Measurements from ENCODE around the gene STK4. TPM values are rescaled to one million over a fixed set of nuclear protein-coding genes. Genes with fewer than 3 reads are reported as not detected.

The STK4 gene
- 10.4 to 16.4 TPM (median 13.1 TPM) in 5 replicates for total RNA-seq (2022; extraction: Qiagen RNA extraction; ENCODE audit: low read depth)

DNA sequence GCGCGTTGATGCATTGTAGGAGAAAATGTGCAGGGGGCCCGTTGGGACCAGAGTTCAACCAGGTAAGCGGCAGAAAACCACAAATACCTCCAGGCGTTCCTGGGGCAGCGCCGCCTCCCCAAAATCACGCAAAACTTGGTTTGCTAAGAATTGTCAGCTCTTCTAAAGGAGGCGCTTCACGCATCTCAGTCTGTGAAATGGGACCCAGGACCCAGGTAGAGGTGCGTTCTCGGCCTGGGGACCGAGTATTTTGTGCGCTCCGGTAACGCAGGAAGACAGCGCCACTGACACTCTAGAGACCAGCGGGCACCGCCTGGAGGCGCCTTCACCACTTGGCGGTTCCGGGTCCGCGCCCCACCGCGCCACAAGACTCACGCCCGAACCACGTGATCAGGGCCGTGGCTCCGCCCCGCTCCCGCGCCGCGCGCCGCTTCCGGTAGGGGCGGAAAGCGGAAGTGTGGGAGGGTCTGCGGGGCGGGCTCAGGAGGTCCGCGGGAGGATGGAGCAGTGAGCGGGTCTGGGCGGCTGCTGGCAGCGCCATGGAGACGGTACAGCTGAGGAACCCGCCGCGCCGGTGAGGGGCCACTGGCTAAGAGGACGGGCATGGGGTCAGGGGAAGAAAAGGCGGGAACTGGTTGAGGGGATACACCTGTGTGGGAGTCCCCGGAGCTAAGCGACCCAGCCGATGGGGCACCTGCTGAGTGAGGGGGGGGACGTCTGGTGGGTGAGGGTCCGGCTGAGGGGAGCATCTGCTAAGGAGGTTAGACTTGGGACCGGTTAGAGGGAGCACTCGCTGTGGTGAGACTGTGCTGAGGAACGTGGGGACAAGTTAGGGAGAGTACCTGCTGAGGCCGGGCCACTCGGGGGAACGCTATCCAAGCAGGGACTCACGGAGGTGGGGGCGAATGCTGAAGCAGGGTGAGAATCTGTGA is at the start of gene STK4:
Gene STK4 (plus strand): TSS at position 483 of the 932 bp plus-strand sequence. CDS start 57 bp downstream, at position 540.

DNA sequence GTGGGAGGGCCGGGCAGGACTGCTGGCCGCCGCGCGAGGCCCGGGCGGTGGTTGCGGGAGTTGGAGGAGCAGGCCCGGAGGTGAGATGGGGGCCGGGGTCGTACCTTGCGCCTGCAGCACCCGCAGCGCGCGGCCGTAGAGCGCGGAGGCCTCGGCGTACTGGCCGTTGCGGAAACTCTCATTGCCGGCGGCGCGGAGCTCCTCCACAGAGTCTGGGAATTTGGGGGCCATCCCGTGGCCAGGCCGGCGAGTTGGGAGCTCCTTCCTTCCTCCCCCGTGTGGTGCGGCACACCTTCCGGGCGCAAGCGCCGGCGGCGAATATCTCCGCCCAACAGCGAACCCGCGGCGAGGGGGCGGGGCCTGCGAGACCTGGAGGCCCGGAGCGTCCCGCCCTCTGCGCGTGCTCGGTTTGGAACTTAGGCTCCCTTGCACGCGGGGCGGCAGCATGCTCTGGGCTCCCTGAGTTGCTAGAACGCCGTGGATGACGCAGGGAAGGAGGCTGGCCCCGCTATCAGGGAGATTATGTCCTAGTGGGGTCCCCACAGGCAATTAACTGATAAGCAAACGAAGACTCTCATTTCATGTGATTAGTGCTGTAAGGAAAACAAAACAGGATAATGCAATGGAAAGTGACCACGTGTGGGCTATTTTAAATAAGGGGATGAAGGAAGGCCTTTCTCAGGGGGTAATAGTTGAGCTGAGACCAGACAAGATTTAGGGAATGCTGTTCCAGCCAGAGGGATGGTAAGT is 6.0 kb upstream of the STK4 start, which contains the start of gene TOMM34:
Gene TOMM34 (minus strand): TSS at position 295 of the 750 bp plus-strand sequence. CDS start 64 bp downstream, at position 231.

DNA sequence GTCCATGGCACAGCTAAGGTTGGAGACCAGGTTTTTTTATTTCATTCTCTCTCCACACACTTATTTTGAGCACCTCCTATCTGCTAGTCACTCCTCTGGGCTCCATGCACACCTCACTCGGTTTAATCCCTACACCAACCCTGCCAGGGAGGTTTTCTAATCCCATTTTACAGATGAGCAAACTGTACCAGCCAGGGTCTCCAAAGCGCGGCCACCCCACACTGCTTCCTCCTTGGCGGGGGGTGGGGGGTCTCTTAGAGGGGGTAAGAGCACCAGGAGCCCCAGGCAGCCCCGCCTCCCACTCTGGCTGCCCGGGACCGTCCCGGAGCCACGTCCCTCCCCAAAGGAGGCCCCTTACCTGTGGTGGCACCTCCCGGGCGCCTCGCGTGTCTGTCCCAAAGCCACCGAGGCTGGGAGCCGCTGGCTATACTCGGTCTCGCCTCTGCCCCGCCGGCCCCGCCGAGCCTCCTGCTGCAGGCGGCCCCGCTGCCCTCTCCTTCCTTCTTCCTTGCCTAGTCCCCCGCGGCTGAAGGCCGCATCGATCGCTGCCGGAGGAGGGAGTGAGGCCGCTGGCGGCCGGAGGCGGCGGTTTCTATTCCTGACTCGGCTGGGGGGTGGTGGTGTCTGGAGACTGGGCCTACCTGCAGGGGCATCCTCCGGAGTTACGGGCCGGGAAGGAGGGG is 134.4 kb downstream of the STK4 start, which contains the start of gene KCNS1:
Gene KCNS1 (minus strand): TSS at position 565 of the 683 bp plus-strand sequence. CDS start 1,891 bp downstream, outside the sequence.

DNA sequence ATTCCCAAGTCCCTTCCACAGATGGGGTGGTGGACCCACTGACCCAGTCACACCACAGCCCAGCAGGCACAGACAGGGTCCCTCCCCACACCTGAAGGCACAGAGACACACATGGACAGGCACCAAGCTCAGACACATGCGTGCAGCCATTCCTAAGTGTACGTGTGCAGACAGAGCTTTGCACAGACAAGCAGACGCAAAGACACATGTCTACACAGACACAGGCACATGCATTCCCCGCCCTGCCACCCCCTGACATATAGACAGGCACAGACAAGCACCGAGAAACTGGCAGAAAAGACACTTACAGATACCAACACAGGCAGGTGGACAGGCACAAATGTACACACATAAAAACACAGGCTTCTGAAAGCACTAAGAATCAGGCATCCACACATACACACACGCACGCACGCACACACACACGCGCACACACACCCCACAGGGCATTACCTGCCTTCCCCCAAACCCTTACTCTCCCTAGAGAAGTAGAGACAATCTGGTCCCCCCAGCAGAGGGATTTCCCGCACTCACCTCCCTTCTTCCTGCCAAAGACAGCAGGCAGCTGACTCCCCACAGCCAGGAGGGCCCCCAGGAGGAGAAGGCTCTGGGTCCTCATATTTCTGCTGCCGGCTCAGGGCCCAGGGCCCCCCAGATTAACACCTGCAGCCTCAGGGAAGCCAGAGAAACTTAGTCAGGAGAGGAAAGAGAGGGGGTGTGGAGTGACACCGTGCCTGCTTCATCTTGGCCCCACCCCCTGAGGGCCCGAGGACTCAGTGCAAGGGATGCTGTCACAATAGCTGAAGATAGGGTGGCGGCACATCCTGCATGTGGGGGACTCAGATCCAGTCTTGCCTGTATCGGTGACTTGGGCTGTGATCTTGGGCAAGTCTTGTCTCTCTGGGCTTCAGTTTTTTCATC is 148.4 kb downstream of the STK4 start, which contains the start of gene WFDC5:
Gene WFDC5 (minus strand): TSS at position 710 of the 921 bp plus-strand sequence. CDS start 91 bp downstream, at position 619.

DNA sequence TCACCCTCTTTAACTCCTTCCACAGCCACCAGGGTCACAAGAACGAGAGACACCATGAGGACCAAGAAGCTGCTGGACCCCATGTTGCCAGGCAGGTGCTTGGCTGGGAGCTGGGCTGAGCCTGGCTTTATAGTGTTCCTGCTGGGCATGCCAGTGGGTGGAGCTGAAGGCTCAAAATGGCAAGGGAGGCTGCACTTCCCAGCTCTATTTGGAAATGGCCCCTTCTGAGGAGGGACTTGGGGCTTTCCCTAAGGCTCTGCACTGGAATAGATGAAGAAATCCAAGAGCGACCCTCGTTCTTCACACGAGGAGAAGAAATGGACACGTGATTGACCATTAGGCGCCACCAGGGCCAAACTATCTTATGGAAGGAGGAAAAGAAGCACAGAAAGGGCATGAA is 158.1 kb downstream of the STK4 start, which contains the start of gene WFDC12:
Gene WFDC12 (minus strand): TSS at position 101 of the 400 bp plus-strand sequence. CDS start 18 bp downstream, at position 83.

Other genes starting within 250 kb of the STK4 start
- gene KCNK15, start 220.6 kb upstream of the STK4 start, total RNA-seq (2022; extraction: Qiagen RNA extraction; ENCODE audit: low read depth), result 0.33 to 0.64 TPM (median 0.56 TPM) in 5 replicates
- 0.90 to 2.0 TPM (median 1.5 TPM) in 5 replicates for gene RIMS4, start 156.0 kb upstream of the STK4 start, total RNA-seq (2022; extraction: Qiagen RNA extraction; ENCODE audit: low read depth)
- gene YWHAB, start 80.8 kb upstream of the STK4 start, total RNA-seq (2022; extraction: Qiagen RNA extraction; ENCODE audit: low read depth), result 173 to 220 TPM (median 196 TPM) in 5 replicates
- gene PABPC1L, start 56.5 kb upstream of the STK4 start, total RNA-seq (2022; extraction: Qiagen RNA extraction; ENCODE audit: low read depth), result 14.9 to 21.1 TPM (median 20.8 TPM) in 5 replicates
- gene TOMM34, start 6.1 kb upstream of the STK4 start, total RNA-seq (2022; extraction: Qiagen RNA extraction; ENCODE audit: low read depth), result 39.1 to 43.4 TPM (median 40.9 TPM) in 5 replicates
- gene KCNS1, start 134.6 kb downstream of the STK4 start, total RNA-seq (2022; extraction: Qiagen RNA extraction; ENCODE audit: low read depth), result not detected in 5 replicates
- gene WFDC5, start 148.7 kb downstream of the STK4 start, total RNA-seq (2022; extraction: Qiagen RNA extraction; ENCODE audit: low read depth), result not detected in 5 replicates
- not detected in 5 replicates for gene WFDC12, start 158.0 kb downstream of the STK4 start, total RNA-seq (2022; extraction: Qiagen RNA extraction; ENCODE audit: low read depth)
- gene PI3, start 208.4 kb downstream of the STK4 start, total RNA-seq (2022; extraction: Qiagen RNA extraction; ENCODE audit: low read depth), result 2.5 to 3.8 TPM (median 2.9 TPM) in 5 replicates
- not detected in 5 replicates for gene SEMG1, start 240.5 kb downstream of the STK4 start, total RNA-seq (2022; extraction: Qiagen RNA extraction; ENCODE audit: low read depth)

All from A549 treated with ZK216348 at 1 μM for 4 hours (cell line).